ENCODE data around the gene CIAO2B. TPM values are rescaled to one million over a fixed set of nuclear protein-coding genes. Genes with fewer than 3 reads are reported as not detected.

Gene CIAO2B
- total RNA-seq, 2 donors from 2014 or later: 23.2 to 102 TPM

DNA sequence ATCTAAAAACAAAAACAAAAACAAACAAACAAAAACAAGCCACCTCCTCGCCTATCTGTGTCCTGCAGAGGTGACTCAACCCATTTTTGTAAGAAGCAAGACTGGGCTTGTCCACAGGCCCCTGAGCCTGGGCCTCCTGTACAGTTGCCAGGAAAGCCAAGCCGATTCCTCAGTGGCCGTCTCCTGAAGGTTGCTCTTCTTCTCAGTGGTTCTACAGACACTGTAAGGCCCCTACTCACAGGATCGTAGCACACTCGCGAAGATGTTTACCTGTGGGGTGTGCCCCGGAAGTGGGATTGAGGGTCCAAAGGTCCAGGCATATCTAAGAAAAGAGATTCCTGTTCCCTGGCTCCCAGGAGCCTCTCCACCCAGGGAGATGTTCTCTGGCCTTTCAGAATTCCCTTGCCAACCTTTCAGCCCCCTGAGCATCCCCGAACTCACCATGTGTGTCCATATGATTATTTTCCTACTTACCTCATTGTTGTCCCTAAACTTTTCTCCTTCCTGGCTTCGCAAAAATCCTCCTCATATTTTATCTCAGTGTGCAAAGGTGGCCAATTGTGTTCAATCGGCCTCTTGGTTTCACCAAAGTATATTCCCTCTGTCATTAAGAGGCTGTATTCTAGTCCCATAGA is 19.4 kb upstream of the CIAO2B start:
- H3K9me3 ChIP-seq: no peaks in the 10 kb centered on the region
- H3K27ac ChIP-seq: no peak overlapping the region
- peaks cover 4 to 7% of the 10 kb centered on the region in 2 donors for H3K4me1 ChIP-seq (ENCODE audit: control insufficient read depth in 1 of 2, low read depth in 2 of 2)
- H3K27me3 ChIP-seq (replicated peaks; ENCODE audit: insufficient read depth): no peaks in the 10 kb centered on the region
- H3K36me3 ChIP-seq: no peaks in the 10 kb centered on the region
- TF ChIP-seq, protein P1, sequence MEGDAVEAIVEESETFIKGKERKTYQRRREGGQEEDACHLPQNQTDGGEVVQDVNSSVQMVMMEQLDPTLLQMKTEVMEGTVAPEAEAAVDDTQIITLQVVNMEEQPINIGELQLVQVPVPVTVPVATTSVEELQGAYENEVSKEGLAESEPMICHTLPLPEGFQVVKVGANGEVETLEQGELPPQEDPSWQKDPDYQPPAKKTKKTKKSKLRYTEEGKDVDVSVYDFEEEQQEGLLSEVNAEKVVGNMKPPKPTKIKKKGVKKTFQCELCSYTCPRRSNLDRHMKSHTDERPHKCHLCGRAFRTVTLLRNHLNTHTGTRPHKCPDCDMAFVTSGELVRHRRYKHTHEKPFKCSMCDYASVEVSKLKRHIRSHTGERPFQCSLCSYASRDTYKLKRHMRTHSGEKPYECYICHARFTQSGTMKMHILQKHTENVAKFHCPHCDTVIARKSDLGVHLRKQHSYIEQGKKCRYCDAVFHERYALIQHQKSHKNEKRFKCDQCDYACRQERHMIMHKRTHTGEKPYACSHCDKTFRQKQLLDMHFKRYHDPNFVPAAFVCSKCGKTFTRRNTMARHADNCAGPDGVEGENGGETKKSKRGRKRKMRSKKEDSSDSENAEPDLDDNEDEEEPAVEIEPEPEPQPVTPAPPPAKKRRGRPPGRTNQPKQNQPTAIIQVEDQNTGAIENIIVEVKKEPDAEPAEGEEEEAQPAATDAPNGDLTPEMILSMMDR (IDR thresholded peaks at IDR 0.05): no peak
- H3K4me3 ChIP-seq: no peak overlapping the region
- no peak for ATAC-seq (ENCODE audit: insufficient number of reproducible peaks, low FRiP score, low read depth)
- DNase-seq (ENCODE audit: low spot score): no peak

DNA sequence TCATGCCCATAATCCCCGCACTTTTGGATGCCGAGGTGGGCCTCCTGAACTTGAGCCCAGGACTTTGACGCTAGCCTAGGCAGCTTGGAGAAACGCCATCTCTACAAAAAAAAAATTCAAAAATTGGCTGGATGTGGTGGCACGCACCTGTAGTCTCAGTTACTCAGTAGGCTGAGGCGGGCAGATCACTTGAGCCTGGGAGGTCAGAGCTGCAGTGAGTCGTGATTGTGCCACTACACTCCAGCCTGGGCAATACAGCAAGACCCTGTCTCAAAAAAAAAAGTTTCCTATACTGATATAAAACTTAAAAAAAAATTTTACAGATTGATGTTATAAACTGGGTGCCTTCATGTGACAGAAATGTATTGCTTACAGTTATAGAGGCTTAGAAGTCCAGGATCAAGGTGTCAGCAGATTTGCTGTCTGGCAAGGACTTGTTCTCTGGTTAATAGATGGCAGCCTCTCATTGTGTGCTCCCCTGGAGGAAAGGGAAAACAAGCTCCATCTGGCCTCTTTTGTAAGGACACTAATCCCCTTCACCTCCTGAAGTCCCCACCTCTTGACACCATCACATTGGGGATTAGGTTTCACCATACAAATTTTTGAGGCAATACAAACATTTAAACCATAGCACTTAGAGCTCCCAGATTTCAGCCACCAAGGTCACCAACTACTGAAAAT is 18.4 kb upstream of the CIAO2B start:
- Histone ChIP-seq H3K36me3 (no peaks in the 10 kb centered on the region), H3K4me3 (no peak overlapping the region), H3K27ac (no peak overlapping the region), H3K27me3 (replicated peaks; ENCODE audit: insufficient read depth) (no peaks in the 10 kb centered on the region), H3K9me3 (no peaks in the 10 kb centered on the region), H3K4me1 (ENCODE audit: control insufficient read depth in 1 of 2, low read depth in 2 of 2) (peaks cover 8 to 13% of the 10 kb centered on the region in 2 donors)
- DNase-seq (ENCODE audit: low spot score): no peak
- no peak for ATAC-seq (ENCODE audit: insufficient number of reproducible peaks, low FRiP score, low read depth)
- TF ChIP-seq, protein P1 (IDR thresholded peaks at IDR 0.05): no peak

DNA sequence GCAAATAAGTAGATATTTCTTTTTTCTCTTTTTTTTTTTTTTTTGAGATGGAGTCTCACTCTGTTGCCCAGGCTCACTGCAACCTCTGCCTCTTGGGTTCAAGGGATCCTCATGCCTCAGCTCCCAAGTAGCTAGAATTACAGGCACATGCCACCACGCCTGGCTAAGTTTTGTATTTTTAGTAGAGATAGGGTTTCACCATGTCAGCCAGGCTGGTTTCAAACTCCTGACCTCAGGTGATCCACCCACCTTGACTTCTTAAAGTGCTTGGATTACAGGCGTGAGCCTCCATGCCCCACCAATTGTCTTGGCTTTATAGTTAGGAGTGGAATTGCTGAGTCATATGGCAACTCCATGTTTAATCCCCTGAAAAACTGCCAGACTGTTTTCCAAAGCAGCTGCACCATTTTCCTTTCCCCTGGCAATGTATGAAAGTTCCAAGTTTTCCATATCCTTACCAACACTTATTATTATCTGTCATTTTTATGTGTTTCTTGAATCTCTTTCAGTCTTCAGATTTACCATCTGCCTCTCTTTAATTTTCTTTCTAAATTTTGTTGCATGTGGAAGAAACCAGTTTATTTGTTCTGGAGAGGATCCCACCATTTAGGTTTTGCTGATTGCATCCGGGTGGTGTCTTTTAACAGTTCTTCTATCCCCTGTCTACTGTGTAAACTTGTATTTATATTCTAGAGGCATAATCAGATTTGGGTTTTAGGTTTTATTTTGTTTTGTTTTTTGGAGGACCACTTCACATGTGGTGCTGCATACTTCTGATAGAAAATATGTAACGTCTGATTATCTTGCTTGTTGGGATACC is 17.0 kb upstream of the CIAO2B start:
- Histone ChIP-seq H3K27me3 (replicated peaks; ENCODE audit: insufficient read depth) (no peaks in the 10 kb centered on the region), H3K4me3 (no peak overlapping the region), H3K9me3 (no peaks in the 10 kb centered on the region), H3K36me3 (no peaks in the 10 kb centered on the region), H3K27ac (no peak overlapping the region), H3K4me1 (ENCODE audit: control insufficient read depth in 1 of 2, low read depth in 2 of 2) (peaks cover 8 to 19% of the 10 kb centered on the region in 2 donors)
- ATAC-seq (ENCODE audit: insufficient number of reproducible peaks, low FRiP score, low read depth): no peak
- TF ChIP-seq, protein P1 (IDR thresholded peaks at IDR 0.05): no peak
- no peak for DNase-seq (ENCODE audit: low spot score)

DNA sequence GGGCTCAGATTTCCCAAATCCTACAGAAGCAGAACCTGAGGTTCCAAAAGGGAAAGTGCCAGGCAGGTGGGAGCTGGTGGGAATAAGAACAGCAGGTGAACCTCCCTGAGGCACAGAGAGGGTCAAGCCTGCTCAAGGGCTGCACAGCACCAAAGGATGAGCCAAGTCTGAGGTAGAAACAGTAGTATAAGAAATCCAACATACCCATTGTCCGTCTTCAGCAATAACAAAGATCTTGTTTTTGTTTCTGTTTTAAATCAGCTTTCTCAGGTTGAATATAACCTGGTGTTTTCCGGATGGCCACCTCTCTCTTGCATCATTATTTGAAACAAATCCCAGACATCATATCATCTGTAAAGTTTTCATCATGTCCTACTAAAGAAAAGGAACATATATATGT is 16.2 kb upstream of the CIAO2B start:
- DNase-seq (ENCODE audit: low spot score) (no peak), ATAC-seq (ENCODE audit: insufficient number of reproducible peaks, low FRiP score, low read depth) (no peak)
- TF ChIP-seq, protein P1 (IDR thresholded peaks at IDR 0.05): no peak
- Histone ChIP-seq H3K4me3 (no peak overlapping the region), H3K4me1 (ENCODE audit: control insufficient read depth in 1 of 2, low read depth in 2 of 2) (peaks cover 8 to 19% of the 10 kb centered on the region in 2 donors), H3K27me3 (replicated peaks; ENCODE audit: insufficient read depth) (no peaks in the 10 kb centered on the region), H3K36me3 (no peaks in the 10 kb centered on the region), H3K9me3 (no peaks in the 10 kb centered on the region), H3K27ac (no peak overlapping the region)

DNA sequence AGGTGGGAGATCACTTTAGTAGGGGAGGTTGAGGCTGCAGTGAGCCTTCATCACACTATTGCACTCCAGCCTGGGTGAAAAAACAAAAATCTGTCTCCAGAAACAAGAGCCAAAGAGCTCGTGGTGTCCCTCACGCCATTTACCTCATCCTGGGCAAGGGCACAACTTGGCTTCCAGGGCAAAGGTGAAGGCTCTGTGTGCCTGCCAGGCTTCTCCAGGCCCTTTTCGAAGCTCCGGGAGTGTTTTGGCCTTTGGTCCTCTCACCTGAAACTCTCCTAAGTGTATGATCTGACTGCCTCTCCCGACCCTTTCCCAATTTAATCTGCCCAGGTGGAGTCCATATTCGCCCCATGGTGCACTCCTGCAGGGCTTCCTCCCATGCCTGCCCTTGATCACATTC is 15.3 kb upstream of the CIAO2B start:
- TF ChIP-seq, protein P1 (IDR thresholded peaks at IDR 0.05): no peak
- DNase-seq (ENCODE audit: low spot score): no peak
- Histone ChIP-seq H3K27me3 (replicated peaks; ENCODE audit: insufficient read depth) (no peaks in the 10 kb centered on the region), H3K4me3 (no peak overlapping the region), H3K27ac (no peak overlapping the region), H3K36me3 (no peaks in the 10 kb centered on the region), H3K4me1 (ENCODE audit: control insufficient read depth in 1 of 2, low read depth in 2 of 2) (peaks cover 8 to 19% of the 10 kb centered on the region in 2 donors), H3K9me3 (no peaks in the 10 kb centered on the region)
- ATAC-seq (ENCODE audit: insufficient number of reproducible peaks, low FRiP score, low read depth): no peak

Data from thoracic aorta (tissue), 2 donors.